ENCODE data around the gene CHRNB4.
A peak's percentile ranks its signal among the peaks of the same experiment; 100 is the strongest.

Gene CHRNB4

GRCh38 chr15:78605680-78606079 is 35.3 kb downstream of the CHRNB4 start:
- H3K4me3 ChIP-seq (ENCODE audit: insufficient read depth in 1 of 2, low read depth in 1 of 2, low read length in 2 of 2), result no peak overlapping the region
- no peak overlapping the region for H3K27ac ChIP-seq (ENCODE audit: low read length, poor library complexity, severe bottlenecking)
- no peaks in the 10 kb centered on the region for H3K9me3 ChIP-seq (ENCODE audit: control insufficient read depth, low read length)
- no peak for DNase-seq
- H3K4me1 ChIP-seq (ENCODE audit: control insufficient read depth, insufficient read depth, low read depth, low read length), result no peaks in the 10 kb centered on the region
- H2BK12ac ChIP-seq (ENCODE audit: low read length in 2 of 2), result no peak overlapping the region
- no peak overlapping the region for H3K18ac ChIP-seq (ENCODE audit: low read depth in 1 of 2, low read length in 2 of 2)
- H3K79me1 ChIP-seq (replicated peaks; ENCODE audit: low read length, poor library complexity, severe bottlenecking), result no peaks in the 10 kb centered on the region
- H3K4me2 ChIP-seq (ENCODE audit: low read length, poor library complexity, severe bottlenecking), result no peak overlapping the region
- no peaks in the 10 kb centered on the region for H3K36me3 ChIP-seq (ENCODE audit: control insufficient read depth in 1 of 2, insufficient read depth in 2 of 2, low read depth in 1 of 2, low read length in 2 of 2)
- no peak overlapping the region for H3K4ac ChIP-seq (ENCODE audit: low read depth in 1 of 2, low read length in 2 of 2)
- no peak overlapping the region for H4K91ac ChIP-seq (ENCODE audit: low read length)
- no peak overlapping the region for H2BK5ac ChIP-seq (ENCODE audit: low read depth, low read length, poor library complexity, severe bottlenecking)
- H3K23ac ChIP-seq (ENCODE audit: low read length in 2 of 2), result no peak overlapping the region
- no peak overlapping the region for H3K14ac ChIP-seq (ENCODE audit: low read length in 2 of 2)
- H3K27me3 ChIP-seq (ENCODE audit: control insufficient read depth in 1 of 2, insufficient read depth in 1 of 2, low read length in 2 of 2), result peaks cover 9 to 32% of the 10 kb centered on the region in 2 experiments
- no peak overlapping the region for H2BK120ac ChIP-seq (ENCODE audit: low read depth, low read length)
- WGBS, result 85% methylated on average over 4 of the region's 4 CpGs
- H3K9ac ChIP-seq (ENCODE audit: low read length), result no peak overlapping the region
- no peak overlapping the region for H2BK15ac ChIP-seq (ENCODE audit: low read depth, poor library complexity, severe bottlenecking)
- H2AK5ac ChIP-seq (ENCODE audit: low read length, severe bottlenecking), result no peak overlapping the region
- H2AFZ ChIP-seq (ENCODE audit: low read depth, low read length), result no peak overlapping the region
- H4K8ac ChIP-seq (ENCODE audit: low read length), result no peak overlapping the region

DNA sequence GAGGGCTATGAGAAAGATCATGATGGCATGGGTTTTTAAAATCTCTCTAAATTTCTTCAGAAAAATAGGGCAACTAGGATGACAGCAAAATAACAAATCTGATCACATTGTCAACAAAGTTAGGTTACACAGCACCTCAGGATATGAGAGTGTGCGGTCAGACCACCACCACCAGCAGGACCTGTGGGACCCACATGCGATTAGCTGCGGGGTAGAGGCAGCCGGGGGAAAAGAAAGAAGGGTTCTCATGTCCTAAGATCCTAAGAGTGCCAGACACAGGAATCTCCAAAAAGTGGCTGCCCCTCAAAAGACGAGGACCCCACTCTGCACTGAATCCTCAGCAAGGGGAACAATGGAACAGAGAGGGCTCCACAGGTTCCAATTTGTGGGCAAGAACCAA is 35.8 kb downstream of the CHRNB4 start:
- Histone ChIP-seq H3K4me1 (ENCODE audit: control insufficient read depth, insufficient read depth, low read depth, low read length) (no peaks in the 10 kb centered on the region), H2BK12ac (ENCODE audit: low read length in 2 of 2) (no peak overlapping the region), H3K36me3 (ENCODE audit: control insufficient read depth in 1 of 2, insufficient read depth in 2 of 2, low read depth in 1 of 2, low read length in 2 of 2) (no peaks in the 10 kb centered on the region), H3K4me2 (ENCODE audit: low read length, poor library complexity, severe bottlenecking) (no peak overlapping the region), H2AFZ (ENCODE audit: low read depth, low read length) (no peak overlapping the region), H4K91ac (ENCODE audit: low read length) (no peak overlapping the region), H2BK5ac (ENCODE audit: low read depth, low read length, poor library complexity, severe bottlenecking) (no peak overlapping the region), H4K8ac (ENCODE audit: low read length) (no peak overlapping the region), H3K18ac (ENCODE audit: low read depth in 1 of 2, low read length in 2 of 2) (no peak overlapping the region), H2BK120ac (ENCODE audit: low read depth, low read length) (no peak overlapping the region), H3K23ac (ENCODE audit: low read length in 2 of 2) (no peak overlapping the region), H3K27ac (ENCODE audit: low read length, poor library complexity, severe bottlenecking) (no peak overlapping the region), H3K27me3 (ENCODE audit: control insufficient read depth in 1 of 2, insufficient read depth in 1 of 2, low read length in 2 of 2) (peaks cover 9 to 32% of the 10 kb centered on the region in 2 experiments), H3K4ac (ENCODE audit: low read depth in 1 of 2, low read length in 2 of 2) (no peak overlapping the region), H2AK5ac (ENCODE audit: low read length, severe bottlenecking) (no peak overlapping the region), H3K4me3 (ENCODE audit: insufficient read depth in 1 of 2, low read depth in 1 of 2, low read length in 2 of 2) (no peak overlapping the region), H3K9ac (ENCODE audit: low read length) (no peak overlapping the region), H2BK15ac (ENCODE audit: low read depth, poor library complexity, severe bottlenecking) (no peak overlapping the region), H3K9me3 (ENCODE audit: control insufficient read depth, low read length) (no peaks in the 10 kb centered on the region), H3K14ac (ENCODE audit: low read length in 2 of 2) (no peak overlapping the region), H3K79me1 (replicated peaks; ENCODE audit: low read length, poor library complexity, severe bottlenecking) (no peaks in the 10 kb centered on the region)
- 89% methylated on average over 5 of the region's 5 CpGs for WGBS
- no peak for DNase-seq

GRCh38 chr15:78604420-78604819 is 36.6 kb downstream of the CHRNB4 start:
- no peak overlapping the region for H2BK12ac ChIP-seq (ENCODE audit: low read length in 2 of 2)
- H3K9me3 ChIP-seq (ENCODE audit: control insufficient read depth, low read length), result no peaks in the 10 kb centered on the region
- no peak overlapping the region for H2BK15ac ChIP-seq (ENCODE audit: low read depth, poor library complexity, severe bottlenecking)
- no peak overlapping the region for H3K27ac ChIP-seq (ENCODE audit: low read length, poor library complexity, severe bottlenecking)
- H3K4ac ChIP-seq (ENCODE audit: low read depth in 1 of 2, low read length in 2 of 2), result no peak overlapping the region
- no peak overlapping the region for H3K4me2 ChIP-seq (ENCODE audit: low read length, poor library complexity, severe bottlenecking)
- WGBS, result 100% methylated on average over 1 of the region's 2 CpGs
- H2BK120ac ChIP-seq (ENCODE audit: low read depth, low read length), result no peak overlapping the region
- H4K91ac ChIP-seq (ENCODE audit: low read length), result no peak overlapping the region
- no peak overlapping the region for H2AFZ ChIP-seq (ENCODE audit: low read depth, low read length)
- no peak overlapping the region for H2AK5ac ChIP-seq (ENCODE audit: low read length, severe bottlenecking)
- H3K79me1 ChIP-seq (replicated peaks; ENCODE audit: low read length, poor library complexity, severe bottlenecking), result no peaks in the 10 kb centered on the region
- no peak overlapping the region for H3K18ac ChIP-seq (ENCODE audit: low read depth in 1 of 2, low read length in 2 of 2)
- H3K4me3 ChIP-seq (ENCODE audit: insufficient read depth in 1 of 2, low read depth in 1 of 2, low read length in 2 of 2), result no peak overlapping the region
- no peak overlapping the region for H2BK5ac ChIP-seq (ENCODE audit: low read depth, low read length, poor library complexity, severe bottlenecking)
- no peak overlapping the region for H3K9ac ChIP-seq (ENCODE audit: low read length)
- no peaks in the 10 kb centered on the region for H3K36me3 ChIP-seq (ENCODE audit: control insufficient read depth in 1 of 2, insufficient read depth in 2 of 2, low read depth in 1 of 2, low read length in 2 of 2)
- H3K27me3 ChIP-seq (ENCODE audit: control insufficient read depth in 1 of 2, insufficient read depth in 1 of 2, low read length in 2 of 2), result peaks cover 9 to 32% of the 10 kb centered on the region in 2 experiments
- H3K4me1 ChIP-seq (ENCODE audit: control insufficient read depth, insufficient read depth, low read depth, low read length), result no peaks in the 10 kb centered on the region
- H3K23ac ChIP-seq (ENCODE audit: low read length in 2 of 2), result no peak overlapping the region
- no peak for DNase-seq
- H4K8ac ChIP-seq (ENCODE audit: low read length), result no peak overlapping the region
- H3K14ac ChIP-seq (ENCODE audit: low read length in 2 of 2), result no peak overlapping the region

DNA sequence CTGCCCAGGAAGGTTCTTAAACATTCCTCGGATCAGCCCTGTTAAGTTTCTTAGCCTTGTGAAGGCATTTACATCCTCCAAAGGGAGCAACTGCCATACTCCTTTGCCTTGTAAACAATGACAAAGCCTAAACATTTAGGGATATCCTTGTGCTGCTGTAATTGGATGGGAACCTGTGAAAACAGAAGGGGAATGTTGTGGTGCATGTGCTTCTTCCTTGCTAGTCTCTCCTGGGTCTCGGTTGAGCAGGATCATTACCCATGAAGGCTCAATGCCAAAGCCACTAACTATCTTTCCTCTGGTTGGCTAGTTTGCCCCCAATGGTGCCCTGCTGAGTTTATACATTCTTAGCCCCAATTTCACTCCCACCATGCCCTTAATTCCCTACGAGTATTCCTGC is 37.5 kb downstream of the CHRNB4 start:
- no peak overlapping the region for H3K27ac ChIP-seq (ENCODE audit: low read length, poor library complexity, severe bottlenecking)

More for the DNA sequence above, 37.5 kb downstream of the CHRNB4 start:
- H3K4ac ChIP-seq (ENCODE audit: low read depth in 1 of 2, low read length in 2 of 2), result no peak overlapping the region
- no peak overlapping the region for H2BK120ac ChIP-seq (ENCODE audit: low read depth, low read length)
- no peak overlapping the region for H3K9ac ChIP-seq (ENCODE audit: low read length)
- H3K27me3 ChIP-seq (ENCODE audit: control insufficient read depth in 1 of 2, insufficient read depth in 1 of 2, low read length in 2 of 2), result peaks cover 9 to 32% of the 10 kb centered on the region in 2 experiments
- H3K18ac ChIP-seq (ENCODE audit: low read depth in 1 of 2, low read length in 2 of 2), result no peak overlapping the region
- H4K8ac ChIP-seq (ENCODE audit: low read length), result no peak overlapping the region
- WGBS, result 90% methylated on average over 3 of the region's 3 CpGs
- no peak overlapping the region for H3K23ac ChIP-seq (ENCODE audit: low read length in 2 of 2)
- H3K36me3 ChIP-seq (ENCODE audit: control insufficient read depth in 1 of 2, insufficient read depth in 2 of 2, low read depth in 1 of 2, low read length in 2 of 2), result no peaks in the 10 kb centered on the region
- H3K9me3 ChIP-seq (ENCODE audit: control insufficient read depth, low read length), result no peaks in the 10 kb centered on the region
- no peak overlapping the region for H2AFZ ChIP-seq (ENCODE audit: low read depth, low read length)
- peak overlapping the region; percentile 19 for H3K4me2 ChIP-seq (ENCODE audit: low read length, poor library complexity, severe bottlenecking)
- no peaks in the 10 kb centered on the region for H3K79me1 ChIP-seq (replicated peaks; ENCODE audit: low read length, poor library complexity, severe bottlenecking)
- H2AK5ac ChIP-seq (ENCODE audit: low read length, severe bottlenecking), result no peak overlapping the region
- no peaks in the 10 kb centered on the region for H3K4me1 ChIP-seq (ENCODE audit: control insufficient read depth, insufficient read depth, low read depth, low read length)
- H3K4me3 ChIP-seq (ENCODE audit: insufficient read depth in 1 of 2, low read depth in 1 of 2, low read length in 2 of 2), result no peak overlapping the region
- H4K91ac ChIP-seq (ENCODE audit: low read length), result no peak overlapping the region
- H2BK12ac ChIP-seq (ENCODE audit: low read length in 2 of 2), result no peak overlapping the region
- no peak overlapping the region for H3K14ac ChIP-seq (ENCODE audit: low read length in 2 of 2)
- H2BK5ac ChIP-seq (ENCODE audit: low read depth, low read length, poor library complexity, severe bottlenecking), result no peak overlapping the region
- H2BK15ac ChIP-seq (ENCODE audit: low read depth, poor library complexity, severe bottlenecking), result no peak overlapping the region
- no peak for DNase-seq

All from mesenchymal stem cell (in vitro differentiated cells and primary cell).